WI38 (cell line): Measurements from ENCODE around the gene SUPT6H.

Experiments used
- H3K4me3 ChIP-seq: 2 replicates; pipeline ENCODE4 v1.5.1; 2011; ENCODE audit warnings: low read depth, mild to moderate bottlenecking, control low read depth, low read length
- TF ChIP-seq, protein P1 (sequence below): IDR thresholded peaks from 2 replicates; pipeline ENCODE4 v1.5.1; 2012; ENCODE audit warnings: low read depth, mild to moderate bottlenecking, control low read depth, low read length

SUPT6H gene

DNA sequence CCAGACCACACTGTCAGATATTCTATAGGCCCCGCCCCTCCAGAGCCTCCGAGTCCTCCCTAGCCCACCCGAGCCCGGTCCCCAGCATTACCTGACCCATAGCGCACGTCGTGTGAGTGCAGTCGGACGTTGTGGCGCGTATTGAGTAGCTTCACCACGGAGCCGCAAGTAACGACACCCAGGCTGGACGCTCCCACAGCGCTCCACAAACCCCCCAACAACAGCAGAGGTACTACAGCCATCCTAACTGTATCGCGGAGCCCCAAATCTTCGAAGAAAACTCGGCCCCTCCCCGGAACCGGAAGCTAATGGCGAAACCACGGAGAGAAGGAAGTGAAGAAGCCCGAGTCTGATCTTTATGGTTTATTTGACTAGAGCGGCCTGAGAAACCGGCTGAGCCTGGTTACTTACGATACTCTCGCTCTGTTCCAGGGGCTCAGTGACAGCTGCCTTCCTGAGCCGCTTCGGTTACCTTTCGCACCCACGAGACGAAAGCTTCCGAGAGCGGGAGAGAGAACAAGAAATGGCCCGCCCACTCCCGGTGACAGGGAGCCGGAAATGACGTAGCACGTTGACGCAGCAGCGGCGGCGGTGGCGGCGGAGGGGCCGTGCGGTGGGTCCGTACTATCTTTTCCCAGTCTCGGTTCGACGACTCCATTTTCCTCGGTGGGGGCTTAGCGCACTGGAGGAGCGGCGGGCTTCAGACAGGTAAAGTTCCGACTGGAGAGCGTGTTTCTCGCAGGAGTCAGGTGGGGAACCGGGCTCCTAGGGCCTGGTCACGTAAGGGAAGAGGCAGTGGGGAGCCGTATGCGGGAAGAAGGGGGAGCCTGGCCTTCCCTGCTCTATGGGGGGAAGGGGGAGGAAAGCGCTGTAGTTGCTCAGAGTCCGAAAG is at the start of gene SUPT6H, which contains the start of gene SDF2:
TSS of gene SUPT6H (plus strand) at position 571 of the 892 bp plus-strand sequence. CDS start 11,197 bp downstream, outside the sequence.
TSS of gene SDF2 (minus strand) at position 272 of the 892 bp plus-strand sequence. CDS start at position 242, 30 bp downstream.
- TF ChIP-seq, protein P1, sequence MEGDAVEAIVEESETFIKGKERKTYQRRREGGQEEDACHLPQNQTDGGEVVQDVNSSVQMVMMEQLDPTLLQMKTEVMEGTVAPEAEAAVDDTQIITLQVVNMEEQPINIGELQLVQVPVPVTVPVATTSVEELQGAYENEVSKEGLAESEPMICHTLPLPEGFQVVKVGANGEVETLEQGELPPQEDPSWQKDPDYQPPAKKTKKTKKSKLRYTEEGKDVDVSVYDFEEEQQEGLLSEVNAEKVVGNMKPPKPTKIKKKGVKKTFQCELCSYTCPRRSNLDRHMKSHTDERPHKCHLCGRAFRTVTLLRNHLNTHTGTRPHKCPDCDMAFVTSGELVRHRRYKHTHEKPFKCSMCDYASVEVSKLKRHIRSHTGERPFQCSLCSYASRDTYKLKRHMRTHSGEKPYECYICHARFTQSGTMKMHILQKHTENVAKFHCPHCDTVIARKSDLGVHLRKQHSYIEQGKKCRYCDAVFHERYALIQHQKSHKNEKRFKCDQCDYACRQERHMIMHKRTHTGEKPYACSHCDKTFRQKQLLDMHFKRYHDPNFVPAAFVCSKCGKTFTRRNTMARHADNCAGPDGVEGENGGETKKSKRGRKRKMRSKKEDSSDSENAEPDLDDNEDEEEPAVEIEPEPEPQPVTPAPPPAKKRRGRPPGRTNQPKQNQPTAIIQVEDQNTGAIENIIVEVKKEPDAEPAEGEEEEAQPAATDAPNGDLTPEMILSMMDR = no peak
- H3K4me3 ChIP-seq = peak within 1 kb of the TSS; percentile 82

DNA sequence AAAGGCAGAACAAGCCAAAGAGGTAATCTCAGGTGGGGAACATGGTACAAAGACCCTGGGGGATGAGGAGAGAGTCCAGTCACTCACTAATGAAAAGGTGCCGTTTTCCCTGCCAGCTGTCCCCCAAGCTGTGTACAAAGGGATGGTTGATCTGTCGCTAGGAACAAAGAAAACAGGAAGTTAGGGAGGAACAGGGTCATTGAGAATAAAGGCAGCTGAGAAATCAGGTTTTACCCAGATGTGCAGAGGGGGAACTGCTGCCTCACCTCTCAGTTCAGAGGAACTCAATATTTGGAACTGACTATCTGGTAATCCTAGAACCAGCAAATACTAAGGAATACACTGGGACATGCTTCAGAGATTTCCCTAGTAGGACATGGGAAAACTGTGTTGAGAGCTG is 49.5 kb upstream of the SUPT6H start:
- TF ChIP-seq, protein P1 = no peak
- no peak overlapping the region for H3K4me3 ChIP-seq

DNA sequence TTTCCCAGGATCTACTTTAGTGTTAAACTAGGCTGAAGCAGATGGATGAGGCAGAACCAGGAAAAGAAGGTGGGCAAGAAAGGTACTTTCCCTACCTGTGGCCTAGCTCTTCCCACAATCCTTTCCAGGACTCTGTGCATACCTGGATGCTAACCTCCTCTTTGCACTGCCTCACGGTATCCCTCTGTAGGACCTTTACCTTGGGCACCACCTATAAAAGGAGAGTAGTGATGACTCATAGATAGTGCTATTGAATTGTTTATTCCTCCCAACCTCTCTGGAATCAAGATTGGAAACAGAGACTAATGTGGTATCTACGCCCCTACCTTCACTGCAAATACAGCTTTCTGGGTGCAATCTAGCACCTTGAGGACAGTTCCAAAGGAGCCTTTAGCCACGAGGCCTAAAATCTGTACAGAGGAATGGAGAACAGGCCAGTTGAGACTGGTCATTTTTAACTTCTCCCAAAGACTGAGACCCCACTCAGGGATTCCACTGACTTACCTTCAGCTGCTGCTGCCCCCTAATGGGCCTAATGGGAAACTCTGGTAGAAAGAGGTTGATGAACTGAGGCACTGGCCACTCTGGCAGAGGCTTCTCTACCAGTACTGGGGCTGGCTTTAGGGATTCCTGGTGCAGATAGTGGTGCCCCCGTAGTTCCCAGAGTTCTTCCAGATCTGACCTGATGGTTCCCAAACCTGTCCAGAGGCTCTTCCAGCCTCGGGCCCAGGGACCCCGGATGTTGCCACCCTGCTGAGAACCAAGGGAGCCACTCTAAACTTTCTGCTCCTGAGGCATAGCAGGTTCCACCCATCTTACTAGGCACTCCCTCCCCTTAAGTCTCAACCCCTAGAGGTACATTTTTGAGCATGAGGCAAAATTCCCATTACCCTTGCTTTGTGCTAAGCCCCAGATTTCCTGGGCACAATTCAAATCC is 48.8 kb upstream of the SUPT6H start:
- TF ChIP-seq, protein P1 = peak; percentile 72
- no peak overlapping the region for H3K4me3 ChIP-seq

DNA sequence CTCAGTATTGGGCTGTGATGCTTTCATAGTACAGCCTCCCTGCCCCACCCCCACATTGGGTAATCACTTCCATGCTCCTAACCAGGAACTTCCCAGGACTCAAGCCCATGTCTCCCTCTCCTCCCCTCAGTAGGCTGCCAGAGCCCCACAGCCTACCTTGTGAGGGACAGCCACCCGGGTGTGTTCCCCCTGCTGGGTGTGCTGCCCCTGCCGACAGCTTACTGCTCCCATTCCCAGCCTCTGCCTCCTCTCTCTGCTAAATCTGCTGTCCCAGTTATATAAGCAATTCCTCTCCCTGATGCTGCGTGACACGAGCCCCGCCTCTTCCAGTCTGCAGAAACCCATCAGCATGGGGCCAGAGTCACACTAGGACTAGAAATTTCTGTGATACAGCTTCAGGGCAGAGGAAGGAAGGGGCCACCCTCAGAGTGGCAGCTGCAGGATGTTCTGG is 48.0 kb upstream of the SUPT6H start, which contains the start of gene RSKR:
TSS of gene RSKR (minus strand) at position 255 of the 451 bp plus-strand sequence. CDS start at position 231, 24 bp downstream.
- TF ChIP-seq, protein P1 = no peak
- no peak within 1 kb of the TSS for H3K4me3 ChIP-seq

DNA sequence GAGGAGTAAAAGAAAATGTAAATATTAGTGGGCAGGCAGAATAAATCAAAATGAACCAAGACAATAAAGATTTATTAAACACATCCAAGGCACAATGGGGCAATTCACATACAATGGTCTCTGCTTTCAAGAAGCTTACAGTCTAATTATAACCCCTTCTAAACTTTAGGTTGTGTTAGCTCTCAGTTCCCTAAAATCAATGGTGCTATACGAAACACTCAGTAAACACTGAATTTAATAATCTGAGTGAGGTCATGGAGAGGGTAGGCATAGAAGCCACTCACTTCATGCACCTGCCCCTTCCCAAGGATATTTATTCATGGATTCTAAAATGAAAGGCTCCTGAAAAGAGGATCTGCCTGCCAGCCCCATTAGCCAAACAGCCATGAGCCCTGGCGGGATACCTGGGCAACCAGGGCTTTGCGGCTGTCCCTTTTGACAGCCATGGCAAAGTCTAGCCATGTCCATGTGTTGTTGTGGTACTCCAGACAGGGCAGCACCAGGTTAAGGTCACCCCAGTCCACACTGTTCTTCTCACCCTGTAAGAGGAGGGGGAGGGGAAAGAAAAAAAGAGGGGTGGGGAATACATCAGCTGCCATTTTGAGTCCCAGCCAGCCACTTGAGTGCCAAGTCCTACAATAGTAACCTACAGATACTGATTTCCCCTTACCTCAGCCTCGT is 46.6 kb upstream of the SUPT6H start:
- TF ChIP-seq, protein P1 = no peak
- no peak overlapping the region for H3K4me3 ChIP-seq

DNA sequence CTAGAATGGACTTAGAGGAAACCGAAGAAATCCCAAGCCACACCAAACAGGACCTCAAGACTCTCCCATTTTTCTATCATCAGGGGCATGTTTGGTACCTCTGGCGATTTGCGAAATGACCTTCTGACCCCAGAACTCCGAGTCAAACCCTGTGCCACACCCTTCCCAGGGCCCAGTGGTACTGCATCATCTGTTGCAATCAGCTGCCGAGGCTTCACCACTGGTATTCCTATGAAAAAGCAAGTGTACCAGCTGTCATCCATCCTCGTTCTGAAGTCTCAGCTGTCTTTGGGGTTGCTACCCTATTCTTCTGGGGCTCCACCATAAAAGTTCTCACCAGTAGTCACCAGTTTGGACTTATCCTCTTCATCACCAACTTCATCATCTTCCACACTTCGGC is 45.7 kb upstream of the SUPT6H start:
- no peak overlapping the region for H3K4me3 ChIP-seq
- TF ChIP-seq, protein P1 = no peak
